Heart left ventricle (tissue), 13 donors: Measurements from ENCODE around the gene BEST3.

Source experiments
- CTCF ChIP-seq, 12 donors: fragments of 200-600 bp; sonication (generic) in 4 of 12; IDR thresholded peaks; one replicate each; pipeline versions ENCODE4 v1.5.0 to v1.8.0; 2018 to 2022; ENCODE audit warnings: antibody characterized with exemption in 12 of 12, mild to moderate bottlenecking in 5 of 12
- POLR2A ChIP-seq, 2 donors: fragments of 450-650 bp; IDR thresholded peaks; one replicate each; pipeline ENCODE4 v1.6.1; 2017; ENCODE audit warnings: antibody characterized with exemption in 2 of 2, mild to moderate bottlenecking in 2 of 2, moderate library complexity in 2 of 2
- donor health status: ischemic (EF 13 %, LVEDD 7.1; RV severe dilation, severe dysfunction).
- donor health status: DM: no; HTN: yes; CAD: no.
- donor health status: DM: no; HTN: no; CAD: no.
- donor health status: ischemic (EF 25% LVEDD 6.9; RV normal size, moderate dysfunction).
- donor health status: ischemic (EF 25% LVEDD 5.7; RV mildly dilated, moderate dysfunction).
- donor health status: ischemic (EF 35%, LVEDD 5.7; RV mildly dilated, moderate dysfunction).
- donor health status: nonischemic (EF 11% LVEDD 7.7; RV severe dilation, severe dysfunction).
- donor health status: DM: yes; HTN: yes; CAD: no.
- donor health status: PGD.
- donor health status: ischemic (EF 29% LVEDD 5.4; RV normal size, mild dysfunction).
- donor health status: nonischemic (EF 23%, LVEDD 6.1; RV moderate dilation, normal function).

GRCh38 chr12:69645031-69645430 lies 54.1 kb downstream of the BEST3 start:
- TF ChIP-seq CTCF (IDR thresholded peaks at IDR 0.05) (no peak), POLR2A (IDR thresholded peaks at IDR 0.05) (no peak)
